ENCODE data around the gene YBEY.

GRCh38 chr21:46323227-46323709 lies 37.1 kb downstream of the YBEY start:
- no peak for TF ChIP-seq CTCF (conservative IDR thresholded peaks at IDR 0.05 in 1 of 2, IDR thresholded peaks at IDR 0.05 in 1 of 2; ENCODE audit: low read depth in 1 of 2, low read length in 2 of 2)
- no peak for TF ChIP-seq EZH2 (IDR thresholded peaks at IDR 0.05; ENCODE audit: low read length, missing control alignments)
